ENCODE results near the gene CCDC7.

DNA sequence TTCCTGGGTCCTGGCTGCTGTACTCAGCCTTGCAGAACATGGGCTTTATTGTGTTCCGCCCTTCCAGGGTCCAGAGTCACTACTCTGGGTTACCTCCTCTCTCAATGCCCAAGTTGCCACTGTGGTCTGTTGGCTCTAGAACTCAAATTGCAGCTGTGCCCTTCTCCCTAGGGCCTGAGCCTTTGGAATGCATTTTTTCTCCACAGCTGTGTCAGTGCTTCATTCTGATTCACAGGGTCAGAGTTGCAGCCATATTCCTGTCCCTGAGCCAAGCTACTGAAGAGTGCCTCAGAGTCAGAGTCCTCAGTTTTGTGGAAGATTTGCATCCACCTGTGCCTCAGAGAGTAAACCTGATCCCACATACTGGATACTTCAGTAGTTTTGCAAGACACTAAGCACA is 344.5 kb downstream of the CCDC7 start:
- TF ChIP-seq, protein P1, sequence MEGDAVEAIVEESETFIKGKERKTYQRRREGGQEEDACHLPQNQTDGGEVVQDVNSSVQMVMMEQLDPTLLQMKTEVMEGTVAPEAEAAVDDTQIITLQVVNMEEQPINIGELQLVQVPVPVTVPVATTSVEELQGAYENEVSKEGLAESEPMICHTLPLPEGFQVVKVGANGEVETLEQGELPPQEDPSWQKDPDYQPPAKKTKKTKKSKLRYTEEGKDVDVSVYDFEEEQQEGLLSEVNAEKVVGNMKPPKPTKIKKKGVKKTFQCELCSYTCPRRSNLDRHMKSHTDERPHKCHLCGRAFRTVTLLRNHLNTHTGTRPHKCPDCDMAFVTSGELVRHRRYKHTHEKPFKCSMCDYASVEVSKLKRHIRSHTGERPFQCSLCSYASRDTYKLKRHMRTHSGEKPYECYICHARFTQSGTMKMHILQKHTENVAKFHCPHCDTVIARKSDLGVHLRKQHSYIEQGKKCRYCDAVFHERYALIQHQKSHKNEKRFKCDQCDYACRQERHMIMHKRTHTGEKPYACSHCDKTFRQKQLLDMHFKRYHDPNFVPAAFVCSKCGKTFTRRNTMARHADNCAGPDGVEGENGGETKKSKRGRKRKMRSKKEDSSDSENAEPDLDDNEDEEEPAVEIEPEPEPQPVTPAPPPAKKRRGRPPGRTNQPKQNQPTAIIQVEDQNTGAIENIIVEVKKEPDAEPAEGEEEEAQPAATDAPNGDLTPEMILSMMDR (IDR thresholded peaks at IDR 0.05), result no peak
- TF ChIP-seq, protein P2, sequence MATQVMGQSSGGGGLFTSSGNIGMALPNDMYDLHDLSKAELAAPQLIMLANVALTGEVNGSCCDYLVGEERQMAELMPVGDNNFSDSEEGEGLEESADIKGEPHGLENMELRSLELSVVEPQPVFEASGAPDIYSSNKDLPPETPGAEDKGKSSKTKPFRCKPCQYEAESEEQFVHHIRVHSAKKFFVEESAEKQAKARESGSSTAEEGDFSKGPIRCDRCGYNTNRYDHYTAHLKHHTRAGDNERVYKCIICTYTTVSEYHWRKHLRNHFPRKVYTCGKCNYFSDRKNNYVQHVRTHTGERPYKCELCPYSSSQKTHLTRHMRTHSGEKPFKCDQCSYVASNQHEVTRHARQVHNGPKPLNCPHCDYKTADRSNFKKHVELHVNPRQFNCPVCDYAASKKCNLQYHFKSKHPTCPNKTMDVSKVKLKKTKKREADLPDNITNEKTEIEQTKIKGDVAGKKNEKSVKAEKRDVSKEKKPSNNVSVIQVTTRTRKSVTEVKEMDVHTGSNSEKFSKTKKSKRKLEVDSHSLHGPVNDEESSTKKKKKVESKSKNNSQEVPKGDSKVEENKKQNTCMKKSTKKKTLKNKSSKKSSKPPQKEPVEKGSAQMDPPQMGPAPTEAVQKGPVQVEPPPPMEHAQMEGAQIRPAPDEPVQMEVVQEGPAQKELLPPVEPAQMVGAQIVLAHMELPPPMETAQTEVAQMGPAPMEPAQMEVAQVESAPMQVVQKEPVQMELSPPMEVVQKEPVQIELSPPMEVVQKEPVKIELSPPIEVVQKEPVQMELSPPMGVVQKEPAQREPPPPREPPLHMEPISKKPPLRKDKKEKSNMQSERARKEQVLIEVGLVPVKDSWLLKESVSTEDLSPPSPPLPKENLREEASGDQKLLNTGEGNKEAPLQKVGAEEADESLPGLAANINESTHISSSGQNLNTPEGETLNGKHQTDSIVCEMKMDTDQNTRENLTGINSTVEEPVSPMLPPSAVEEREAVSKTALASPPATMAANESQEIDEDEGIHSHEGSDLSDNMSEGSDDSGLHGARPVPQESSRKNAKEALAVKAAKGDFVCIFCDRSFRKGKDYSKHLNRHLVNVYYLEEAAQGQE (IDR thresholded peaks at IDR 0.05; ENCODE audit: low read depth, low read length), result no peak
- no peak for TF ChIP-seq SIN3A (IDR thresholded peaks at IDR 0.05; ENCODE audit: borderline replicate concordance, low read depth, low read length)

Measured in SK-N-SH (cell line).